Body of pancreas (tissue), 4 donors: ENCODE data around the gene STX17. TPM values are rescaled to one million over a fixed set of nuclear protein-coding genes. Genes with fewer than 3 reads are reported as not detected.
A peak's percentile ranks its signal among the peaks of the same experiment; 100 is the strongest.

Experiments used
- ATAC-seq: fragments of 150-250 bp; one replicate; pipeline ENCODE4 v1.9.1; 2016
- DNase-seq, 4 donors: peaks; one replicate each; pipeline ENCODE4 v3.0.0-alpha.2; 2019
- H3K27ac ChIP-seq, 4 donors: fragments of 200-600 bp; sonication (generic); 1 replicate in 3 of 4; 2 replicates in 1 of 4; pipeline versions ENCODE4 v1.5.1 to v1.6.1; 2016 to 2019; ENCODE audit warnings: mild to moderate bottlenecking in 1 of 4, mixed read lengths in 1 of 4, moderate library complexity in 1 of 4
- H3K27me3 ChIP-seq, 2 donors: fragments of 200-600 bp; sonication (generic); one replicate each; pipeline ENCODE4 v1.6.0; 2016; ENCODE audit warnings: mild to moderate bottlenecking in 1 of 2
- H3K36me3 ChIP-seq, 2 donors: fragments of 200-600 bp; sonication (generic); replicated peaks in 1 of 2; 2 replicates each; pipeline ENCODE4 v1.5.1; 2016; ENCODE audit warnings: low read depth in 2 of 2; ENCODE audit not compliant: insufficient read depth in 1 of 2
- H3K4me1 ChIP-seq: fragments of 200-600 bp; sonication (generic); one replicate; pipeline ENCODE4 v1.6.0; 2016
- H3K4me3 ChIP-seq, 2 donors: fragments of 200-600 bp; sonication (generic); 1 replicate in 1 of 2; 2 replicates in 1 of 2; pipeline ENCODE4 v1.5.1; 2016 to 2019
- H3K9me3 ChIP-seq, 3 donors: fragments of 200-600 bp; sonication (generic); 1 replicate in 2 of 3; 2 replicates in 1 of 3; pipeline ENCODE4 v1.5.1; 2016
- POLR2A ChIP-seq, 3 donors: fragments of 450-650 bp; IDR thresholded peaks; one replicate each; pipeline ENCODE4 v1.6.1; 2016; ENCODE audit warnings: antibody characterized with exemption in 3 of 3, mild to moderate bottlenecking in 2 of 3
- WGBS, 2 donors: methylation state at CpG; one replicate each; pipeline ENCODE4 v1.1.5; 2017; 5-methylcytosine and 5-hydroxymethylcytosine counted together
- intact Hi-C: fragments of 100-400 bp; cut with DNase I; formaldehyde crosslinking; loops from one replicate; pipeline ENCODE4 v1.15.1; 2023
- total RNA-seq, 2 donors: library from RNA; depleted of rRNA; stranded (reverse); fragments of >200 nt; gene quantifications; one replicate each; pipeline ENCODE4 v1.1.0, GENCODE V29; 2016
- TF ChIP-seq, protein P1 (sequence below), 7 experiments: fragments of 450-650 bp in 4 of 7; fragments of 200-600 bp in 3 of 7; sonication (generic) in 3 of 7; IDR thresholded peaks; one replicate each; pipeline ENCODE4 v1.5.1; 2016 to 2019; ENCODE audit warnings: antibody characterized with exemption in 7 of 7

STX17 gene
- total RNA-seq, 2 donors from 2014 or later, result 29.8 to 73.2 TPM

DNA sequence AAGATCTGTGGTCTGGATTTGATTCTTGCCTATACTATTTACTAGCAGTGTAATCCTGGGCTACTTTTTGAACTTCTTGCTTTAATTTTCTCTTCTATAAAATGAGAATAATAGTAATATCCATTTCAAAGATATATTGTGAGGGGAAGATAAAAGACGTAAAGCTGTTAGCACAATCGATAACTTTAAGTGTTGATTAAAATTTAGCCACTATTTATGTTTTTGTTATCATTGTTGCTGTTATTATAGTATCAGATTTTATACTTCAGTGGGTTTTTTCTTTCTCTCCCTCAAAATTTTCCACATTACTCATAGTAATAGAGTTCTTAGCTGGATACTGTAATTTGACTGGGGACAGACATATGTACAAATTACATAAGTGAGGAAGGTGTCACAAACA is 42.0 kb downstream of the STX17 start:
- Histone ChIP-seq H3K4me1 (no peaks in the 10 kb centered on the region), H3K27me3 (no peaks in the 10 kb centered on the region), H3K36me3 (no peaks in the 10 kb centered on the region), H3K4me3 (no peak overlapping the region), H3K27ac (no peak overlapping the region), H3K9me3 (no peaks in the 10 kb centered on the region)
- whole genome bisulfite sequencing, 2 donors, result 83 to 88% methylated on average over 2 of the region's 2 CpGs
- ATAC-seq (no peak), DNase-seq (no peak)
- TF ChIP-seq, protein P1, sequence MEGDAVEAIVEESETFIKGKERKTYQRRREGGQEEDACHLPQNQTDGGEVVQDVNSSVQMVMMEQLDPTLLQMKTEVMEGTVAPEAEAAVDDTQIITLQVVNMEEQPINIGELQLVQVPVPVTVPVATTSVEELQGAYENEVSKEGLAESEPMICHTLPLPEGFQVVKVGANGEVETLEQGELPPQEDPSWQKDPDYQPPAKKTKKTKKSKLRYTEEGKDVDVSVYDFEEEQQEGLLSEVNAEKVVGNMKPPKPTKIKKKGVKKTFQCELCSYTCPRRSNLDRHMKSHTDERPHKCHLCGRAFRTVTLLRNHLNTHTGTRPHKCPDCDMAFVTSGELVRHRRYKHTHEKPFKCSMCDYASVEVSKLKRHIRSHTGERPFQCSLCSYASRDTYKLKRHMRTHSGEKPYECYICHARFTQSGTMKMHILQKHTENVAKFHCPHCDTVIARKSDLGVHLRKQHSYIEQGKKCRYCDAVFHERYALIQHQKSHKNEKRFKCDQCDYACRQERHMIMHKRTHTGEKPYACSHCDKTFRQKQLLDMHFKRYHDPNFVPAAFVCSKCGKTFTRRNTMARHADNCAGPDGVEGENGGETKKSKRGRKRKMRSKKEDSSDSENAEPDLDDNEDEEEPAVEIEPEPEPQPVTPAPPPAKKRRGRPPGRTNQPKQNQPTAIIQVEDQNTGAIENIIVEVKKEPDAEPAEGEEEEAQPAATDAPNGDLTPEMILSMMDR (IDR thresholded peaks at IDR 0.05), result no peak
- no peak for TF ChIP-seq POLR2A (IDR thresholded peaks at IDR 0.05)
- intact Hi-C loops, result no loop called here

DNA sequence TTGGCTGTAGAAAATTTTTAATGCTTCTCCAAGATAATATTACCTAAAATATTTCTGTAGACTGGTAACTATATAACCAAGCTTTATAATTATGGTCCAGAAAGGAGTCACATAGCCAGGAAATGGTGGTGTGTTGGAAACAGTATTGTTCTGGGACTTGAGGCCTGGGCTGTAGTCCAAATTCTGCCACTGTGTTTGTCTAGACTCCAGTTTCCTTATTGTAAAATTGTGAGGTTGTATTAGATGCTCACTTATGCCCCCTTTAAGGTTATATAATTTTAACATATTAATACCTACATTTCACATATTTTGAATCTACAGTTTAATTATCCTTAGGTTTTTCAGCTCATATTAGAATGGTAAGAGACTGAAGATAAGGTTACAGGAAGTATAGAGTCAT is 42.4 kb downstream of the STX17 start:
- Histone ChIP-seq H3K27me3 (no peaks in the 10 kb centered on the region), H3K9me3 (no peaks in the 10 kb centered on the region), H3K27ac (no peak overlapping the region), H3K4me1 (no peaks in the 10 kb centered on the region), H3K36me3 (no peaks in the 10 kb centered on the region), H3K4me3 (no peak overlapping the region)
- ATAC-seq (no peak), DNase-seq (peak; percentile 10 to 38 (median 18))
- intact Hi-C loops, result no loop called here
- TF ChIP-seq POLR2A (IDR thresholded peaks at IDR 0.05), result no peak
- TF ChIP-seq, protein P1 (IDR thresholded peaks at IDR 0.05), result no peak

GRCh38 chr9:99953861-99954507 is 47.5 kb downstream of the STX17 start:
- 77 to 83% methylated on average over 3 of the region's 3 CpGs for WGBS, 2 donors
- DNase-seq (no peak), ATAC-seq (no peak)
- H3K9me3 ChIP-seq, result no peaks in the 10 kb centered on the region
- no peaks in the 10 kb centered on the region for H3K36me3 ChIP-seq
- TF ChIP-seq POLR2A (IDR thresholded peaks at IDR 0.05), result no peak
- TF ChIP-seq, protein P1 (IDR thresholded peaks at IDR 0.05), result no peak
- H3K4me3 ChIP-seq, result no peak overlapping the region
- no peaks in the 10 kb centered on the region for H3K4me1 ChIP-seq
- no peak overlapping the region for H3K27ac ChIP-seq
- H3K27me3 ChIP-seq, result no peaks in the 10 kb centered on the region
- intact Hi-C loops, result no loop called here

DNA sequence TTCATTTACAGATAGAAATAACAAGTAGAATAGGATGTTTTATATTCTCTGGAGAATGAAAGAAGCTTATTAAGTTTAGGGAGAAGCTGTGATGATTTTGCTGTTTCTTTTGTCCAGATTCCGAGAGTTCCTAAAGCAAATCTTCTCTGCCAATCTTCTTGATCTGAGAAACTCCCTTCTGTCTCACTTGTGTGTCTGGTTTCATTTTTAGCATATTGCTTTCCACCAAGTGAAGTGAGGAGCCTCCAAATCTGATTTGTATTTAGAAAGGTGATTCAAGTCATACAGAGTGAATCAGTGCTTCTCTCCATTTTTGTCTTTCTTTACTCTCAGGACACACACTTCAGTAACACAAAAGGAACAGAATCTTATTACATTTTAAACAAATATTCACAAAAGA is 48.4 kb downstream of the STX17 start:
- 77 to 92% methylated on average over 1 of the region's 1 CpG for WGBS, 2 donors
- no peaks in the 10 kb centered on the region for H3K4me1 ChIP-seq
- H3K27ac ChIP-seq, result no peak overlapping the region
- no peaks in the 10 kb centered on the region for H3K36me3 ChIP-seq
- TF ChIP-seq POLR2A (IDR thresholded peaks at IDR 0.05), result no peak
- TF ChIP-seq, protein P1 (IDR thresholded peaks at IDR 0.05), result no peak
- no peaks in the 10 kb centered on the region for H3K27me3 ChIP-seq
- no peak overlapping the region for H3K4me3 ChIP-seq
- ATAC-seq, result no peak
- H3K9me3 ChIP-seq, result no peaks in the 10 kb centered on the region
- no peak for DNase-seq
- intact Hi-C loops, result no loop called here

- TF ChIP-seq POLR2A (IDR thresholded peaks at IDR 0.05), result no peak
- TF ChIP-seq, protein P1 (IDR thresholded peaks at IDR 0.05), result no peak
- intact Hi-C loops, result no loop called here
- DNase-seq (no peak), ATAC-seq (no peak)
- Histone ChIP-seq H3K4me3 (no peak overlapping the region), H3K27ac (no peak overlapping the region), H3K36me3 (no peaks in the 10 kb centered on the region), H3K27me3 (no peaks in the 10 kb centered on the region), H3K9me3 (no peaks in the 10 kb centered on the region), H3K4me1 (no peaks in the 10 kb centered on the region)
- 82 to 84% methylated on average over 4 of the region's 4 CpGs for whole genome bisulfite sequencing, 2 donors
Observed at GRCh38 chr9:99955606-99956005, 49.2 kb downstream of the STX17 start.
